H9 (cell line): ENCODE data around the gene EFNA3. TPM values are rescaled to one million over a fixed set of nuclear protein-coding genes. Genes with fewer than 3 reads are reported as not detected.

Source experiments
- DNase-seq: peaks from one replicate; pipeline ENCODE4 v3.0.0-alpha.2; 2017
- H2AFZ ChIP-seq: one replicate; pipeline ENCODE4 v1.6.1; 2013; ENCODE audit warnings: mild to moderate bottlenecking, low read length, control low read depth, moderate library complexity
- H2AK5ac ChIP-seq: 2 replicates; pipeline ENCODE4 v1.6.1; 2013; ENCODE audit warnings: low read length, control low read depth, mixed read lengths; ENCODE audit not compliant: insufficient read length
- H2BK120ac ChIP-seq: one replicate; pipeline ENCODE4 v1.6.1; 2013; ENCODE audit warnings: low read depth, mild to moderate bottlenecking, low read length, control low read depth, inconsistent platforms; ENCODE audit not compliant: poor library complexity, severe bottlenecking
- H2BK12ac ChIP-seq: 2 replicates; pipeline ENCODE4 v1.6.1; 2013; ENCODE audit warnings: low read length, control low read depth, mixed read lengths, low read depth; ENCODE audit not compliant: insufficient read length
- H2BK15ac ChIP-seq: 2 replicates; pipeline ENCODE4 v1.6.1; 2013; ENCODE audit warnings: low read depth, low read length, control low read depth
- H2BK20ac ChIP-seq: one replicate; pipeline ENCODE4 v1.6.1; 2013; ENCODE audit warnings: low read depth, mild to moderate bottlenecking, low read length, control low read depth, inconsistent platforms; ENCODE audit not compliant: poor library complexity, severe bottlenecking
- H2BK5ac ChIP-seq: 2 replicates; pipeline ENCODE4 v1.6.1; 2013; ENCODE audit warnings: low read length, control low read depth, mixed read lengths; ENCODE audit not compliant: insufficient read length
- H3K14ac ChIP-seq: 2 replicates; pipeline ENCODE4 v1.6.1; 2013; ENCODE audit warnings: low read length, control low read depth; ENCODE audit not compliant: insufficient read depth
- H3K18ac ChIP-seq: 2 replicates; pipeline ENCODE4 v1.6.1; 2013; ENCODE audit warnings: low read depth, mild to moderate bottlenecking, mixed read lengths, low read length, control low read depth; ENCODE audit not compliant: insufficient read length
- H3K23ac ChIP-seq: 2 replicates; pipeline ENCODE4 v1.6.1; 2013; ENCODE audit warnings: low read length, control low read depth, mixed read lengths, low read depth; ENCODE audit not compliant: insufficient read length
- H3K23me2 ChIP-seq: 2 replicates; pipeline ENCODE4 v1.6.1; 2013; ENCODE audit warnings: low read depth, mild to moderate bottlenecking, mixed read lengths, low read length, control low read depth; ENCODE audit not compliant: insufficient read length, poor library complexity, severe bottlenecking
- H3K27ac ChIP-seq: 2 replicates; pipeline ENCODE4 v1.5.1; 2013; ENCODE audit warnings: low read length, control low read depth, mixed read lengths, low read depth; ENCODE audit not compliant: insufficient read length
- H3K27me3 ChIP-seq: 2 replicates; pipeline ENCODE4 v1.6.1; 2013; ENCODE audit warnings: low read length, control low read depth, inconsistent platforms; ENCODE audit not compliant: insufficient read depth
- H3K4ac ChIP-seq: 2 replicates; pipeline ENCODE4 v1.6.1; 2013; ENCODE audit warnings: low read depth, mild to moderate bottlenecking, control low read depth, inconsistent platforms, low read length, moderate library complexity
- H3K4me1 ChIP-seq: 2 replicates; pipeline ENCODE4 v1.6.1; 2013; ENCODE audit warnings: low read length, control low read depth, inconsistent platforms; ENCODE audit not compliant: insufficient read depth
- H3K4me2 ChIP-seq: 2 replicates; pipeline ENCODE4 v1.6.1; 2013; ENCODE audit warnings: low read length, control low read depth, mixed read lengths; ENCODE audit not compliant: insufficient read length, insufficient read depth
- H3K56ac ChIP-seq: 2 replicates; pipeline ENCODE4 v1.6.1; 2013; ENCODE audit warnings: low read depth, mild to moderate bottlenecking, mixed read lengths, low read length, control low read depth; ENCODE audit not compliant: insufficient read length
- H3K79me1 ChIP-seq: 2 replicates; pipeline ENCODE4 v1.6.1; 2013; ENCODE audit warnings: low read depth, mild to moderate bottlenecking, moderate library complexity, low read length, control low read depth, inconsistent platforms; ENCODE audit not compliant: insufficient read depth, poor library complexity, severe bottlenecking
- H3K79me2 ChIP-seq: 2 replicates; pipeline ENCODE4 v1.6.1; 2013; ENCODE audit warnings: low read length, control low read depth, inconsistent platforms; ENCODE audit not compliant: insufficient read depth
- H3K9ac ChIP-seq: 2 replicates; pipeline ENCODE4 v1.6.1; 2013; ENCODE audit warnings: low read length, control low read depth, mixed read lengths; ENCODE audit not compliant: insufficient read length; ENCODE audit errors: extremely low read depth
- H3K9me3 ChIP-seq: one replicate; pipeline ENCODE4 v1.6.1; 2013; ENCODE audit warnings: low read depth, low read length, inconsistent platforms; ENCODE audit not compliant: control insufficient read depth
- H3T11ph ChIP-seq: one replicate; pipeline ENCODE4 v1.6.1; 2013; ENCODE audit warnings: mild to moderate bottlenecking, low read length, control low read depth, inconsistent platforms
- H4K20me1 ChIP-seq: one replicate; pipeline ENCODE4 v1.6.1; 2013; ENCODE audit not compliant: control insufficient read depth, insufficient read length, insufficient read depth
- H4K5ac ChIP-seq: 2 replicates; pipeline ENCODE4 v1.6.1; 2013; ENCODE audit warnings: low read depth, mild to moderate bottlenecking, mixed read lengths, low read length, control low read depth; ENCODE audit not compliant: insufficient read length
- H4K8ac ChIP-seq: replicated peaks from 2 replicates; pipeline ENCODE4 v1.6.1; 2013; ENCODE audit warnings: low read length, control low read depth, mixed read lengths, low read depth; ENCODE audit not compliant: insufficient read length
- H4K91ac ChIP-seq: 2 replicates; pipeline ENCODE4 v1.6.1; 2013; ENCODE audit warnings: low read depth, mild to moderate bottlenecking, moderate library complexity, mixed read lengths, low read length, control low read depth; ENCODE audit not compliant: insufficient read length
- H3K27ac Mint-ChIP-seq, 3 experiments: 2 replicates in 2 of 3; 3 replicates in 1 of 3; pipeline ENCODE4 v1.8.0; 2020 to 2021; ENCODE audit warnings: mixed read lengths in 3 of 3, mild to moderate bottlenecking in 1 of 3, moderate library complexity in 1 of 3
- H3K27me3 Mint-ChIP-seq: 2 replicates; pipeline ENCODE4 v1.8.0; 2021; ENCODE audit warnings: low read depth, mild to moderate bottlenecking, moderate library complexity, mixed read lengths
- H3K36me3 Mint-ChIP-seq, 3 experiments: 2 replicates in 2 of 3; 3 replicates in 1 of 3; pipeline ENCODE4 v1.8.0; 2020 to 2021; ENCODE audit warnings: low read depth in 3 of 3, mixed read lengths in 3 of 3; ENCODE audit not compliant: insufficient read depth in 1 of 3
- H3K4me1 Mint-ChIP-seq, 2 experiments: 2 replicates each; pipeline ENCODE4 v1.8.0; 2020; ENCODE audit warnings: mixed read lengths in 2 of 2
- H3K4me3 Mint-ChIP-seq, 2 experiments: 2 replicates in 1 of 2; 3 replicates in 1 of 2; pipeline ENCODE4 v1.8.0; 2020 to 2021; ENCODE audit warnings: mild to moderate bottlenecking in 2 of 2, mixed read lengths in 2 of 2, moderate library complexity in 1 of 2
- H3K9me3 Mint-ChIP-seq, 2 experiments: 2 replicates in 1 of 2; 3 replicates in 1 of 2; pipeline ENCODE4 v1.8.0; 2020; ENCODE audit warnings: mild to moderate bottlenecking in 2 of 2, mixed read lengths in 2 of 2, moderate library complexity in 1 of 2
- WGBS: extraction: QIAGEN DNeasy Blood & Tissue Kit; methylation state at CpG from one replicate; pipeline ENCODE4 v1.1.7; 2013; ENCODE audit warnings: missing lambda C conversion rate, low lambda C conversion rate, mixed read lengths; ENCODE audit not compliant: insufficient read length; ENCODE audit errors: extremely low coverage; 5-methylcytosine and 5-hydroxymethylcytosine counted together
- total RNA-seq: library from RNA; stranded (reverse); gene quantifications from 2 replicates; pipeline ENCODE4 v1.2.1, GENCODE V29; 2021
- TF ChIP-seq, protein P1 (sequence below): fragments of 200-600 bp; sonication (generic); conservative IDR thresholded peaks from 3 replicates; pipeline ENCODE4 v1.8.0; 2021; ENCODE audit warnings: antibody characterized with exemption, mild to moderate bottlenecking

Gene EFNA3
- total RNA-seq, 1 experiment from 2014 or later: 3.9 TPM

DNA sequence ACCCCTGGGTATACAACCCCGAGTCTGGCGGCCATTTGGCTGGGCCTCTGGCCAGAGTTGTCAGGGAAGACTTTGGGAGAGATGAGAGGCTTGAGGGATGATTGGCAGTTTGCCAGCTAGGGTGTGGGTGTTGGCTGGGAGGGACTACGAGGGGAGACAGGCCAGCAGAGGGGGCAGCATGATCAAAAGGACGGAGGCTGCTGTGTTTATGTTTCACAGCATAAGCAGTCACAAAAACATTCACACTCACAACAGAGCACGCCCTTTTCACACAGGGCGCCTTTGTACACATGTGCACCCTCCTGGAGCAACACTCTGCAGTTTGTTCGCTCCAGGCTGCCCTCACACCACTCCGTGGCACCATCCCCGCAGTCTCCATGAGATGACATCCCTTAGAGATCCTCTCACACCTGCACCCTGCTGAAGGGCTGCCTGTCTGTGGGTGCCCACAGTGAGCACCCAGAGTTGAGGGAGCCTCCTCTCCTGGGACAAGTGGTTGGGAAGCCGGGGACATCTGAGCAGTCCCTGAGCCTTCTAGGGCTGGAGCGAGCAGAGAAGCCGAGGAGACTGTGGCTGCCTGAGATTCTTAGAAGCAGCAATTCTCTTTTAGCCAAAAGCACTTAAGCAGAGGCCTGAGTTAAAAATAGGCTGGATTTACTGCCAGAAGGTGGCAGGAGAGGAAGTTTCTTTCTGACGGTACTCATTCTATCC lies 15.4 kb downstream of the EFNA3 start:
- Histone ChIP-seq H4K91ac (no peak overlapping the region), H3K79me1 (no peaks in the 10 kb centered on the region), H3K4me1 (no peaks in the 10 kb centered on the region), H4K5ac (no peak overlapping the region), H4K8ac (no peak overlapping the region), H2AK5ac (no peak overlapping the region), H3K9me3 (no peaks in the 10 kb centered on the region), H4K20me1 (no peaks in the 10 kb centered on the region), H2AFZ (no peak overlapping the region), H3K14ac (no peak overlapping the region; the same call in 1 of the 2 replicates), H3K23me2 (peaks cover 6% of the 10 kb centered on the region), H3K27ac (no peak overlapping the region), H3K4me2 (no peak overlapping the region), H2BK20ac (no peak overlapping the region), H2BK5ac (no peak overlapping the region), H2BK120ac (no peak overlapping the region), H3K23ac (no peak overlapping the region), H3K27me3 (peaks cover 2% of the 10 kb centered on the region; the same call in 1 of the 2 replicates), H3K56ac (no peak overlapping the region), H3K4ac (no peak overlapping the region), H3K79me2 (no peaks in the 10 kb centered on the region), H2BK15ac (no peak overlapping the region), H3T11ph (no peak overlapping the region), H3K9ac (no peak overlapping the region), H2BK12ac (no peak overlapping the region), H3K18ac (no peak overlapping the region)
- no CpG with 5 or more reads among the region's 13 CpGs for WGBS
- Mint-ChIP-seq H3K4me3 (no peak overlapping the region), H3K4me1 (peaks cover 17 to 23% of the 10 kb centered on the region in 2 experiments), H3K36me3 (no peaks in the 10 kb centered on the region), H3K27ac (no peak overlapping the region; a peak in 2 of 7 replicates), H3K9me3 (peaks cover 0 to 2% of the 10 kb centered on the region in 2 experiments; a peak in 1 of 5 replicates), H3K27me3 (peaks cover 54% of the 10 kb centered on the region)
- TF ChIP-seq, protein P1, sequence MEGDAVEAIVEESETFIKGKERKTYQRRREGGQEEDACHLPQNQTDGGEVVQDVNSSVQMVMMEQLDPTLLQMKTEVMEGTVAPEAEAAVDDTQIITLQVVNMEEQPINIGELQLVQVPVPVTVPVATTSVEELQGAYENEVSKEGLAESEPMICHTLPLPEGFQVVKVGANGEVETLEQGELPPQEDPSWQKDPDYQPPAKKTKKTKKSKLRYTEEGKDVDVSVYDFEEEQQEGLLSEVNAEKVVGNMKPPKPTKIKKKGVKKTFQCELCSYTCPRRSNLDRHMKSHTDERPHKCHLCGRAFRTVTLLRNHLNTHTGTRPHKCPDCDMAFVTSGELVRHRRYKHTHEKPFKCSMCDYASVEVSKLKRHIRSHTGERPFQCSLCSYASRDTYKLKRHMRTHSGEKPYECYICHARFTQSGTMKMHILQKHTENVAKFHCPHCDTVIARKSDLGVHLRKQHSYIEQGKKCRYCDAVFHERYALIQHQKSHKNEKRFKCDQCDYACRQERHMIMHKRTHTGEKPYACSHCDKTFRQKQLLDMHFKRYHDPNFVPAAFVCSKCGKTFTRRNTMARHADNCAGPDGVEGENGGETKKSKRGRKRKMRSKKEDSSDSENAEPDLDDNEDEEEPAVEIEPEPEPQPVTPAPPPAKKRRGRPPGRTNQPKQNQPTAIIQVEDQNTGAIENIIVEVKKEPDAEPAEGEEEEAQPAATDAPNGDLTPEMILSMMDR: peak; percentile 64; the same call in 2 of the 3 replicates
- no peak for DNase-seq
